Cardiac septum (tissue), 1 donor: Measurements from ENCODE around the gene TGM3. TPM values are rescaled to one million over a fixed set of nuclear protein-coding genes. Genes with fewer than 3 reads are reported as not detected.
"Not testable (repeated sequence)": the region's sequence is repeated elsewhere in the genome, so short reads cannot be mapped to it uniquely, and the experiment has no call there.

ENCODE experiments used
- DNase-seq: peaks from one replicate; pipeline ENCODE4 v3.0.0-alpha.2; 2020; ENCODE audit warnings: low spot score
- intact Hi-C: fragments of 100-400 bp; cut with DNase I; formaldehyde crosslinking; loops from one replicate; pipeline ENCODE4 v1.14.0; 2022
- long read RNA-seq: library from polyadenylated mRNA; unstranded; transcript quantifications from one replicate; pipeline ENCODE4 v2.0.0, GENCODE V29; 2021
- total RNA-seq: library from RNA; stranded (reverse); fragmentation: NEBNext Ultra II Directional; extraction: Animal tissue kit (Norgen Biotek cat#: 25700); gene quantifications from one replicate; pipeline ENCODE4 v1.2.1, GENCODE V29; 2021
- donor health status: DM: no; HTN: no; CAD: no.

Gene TGM3, protein sequence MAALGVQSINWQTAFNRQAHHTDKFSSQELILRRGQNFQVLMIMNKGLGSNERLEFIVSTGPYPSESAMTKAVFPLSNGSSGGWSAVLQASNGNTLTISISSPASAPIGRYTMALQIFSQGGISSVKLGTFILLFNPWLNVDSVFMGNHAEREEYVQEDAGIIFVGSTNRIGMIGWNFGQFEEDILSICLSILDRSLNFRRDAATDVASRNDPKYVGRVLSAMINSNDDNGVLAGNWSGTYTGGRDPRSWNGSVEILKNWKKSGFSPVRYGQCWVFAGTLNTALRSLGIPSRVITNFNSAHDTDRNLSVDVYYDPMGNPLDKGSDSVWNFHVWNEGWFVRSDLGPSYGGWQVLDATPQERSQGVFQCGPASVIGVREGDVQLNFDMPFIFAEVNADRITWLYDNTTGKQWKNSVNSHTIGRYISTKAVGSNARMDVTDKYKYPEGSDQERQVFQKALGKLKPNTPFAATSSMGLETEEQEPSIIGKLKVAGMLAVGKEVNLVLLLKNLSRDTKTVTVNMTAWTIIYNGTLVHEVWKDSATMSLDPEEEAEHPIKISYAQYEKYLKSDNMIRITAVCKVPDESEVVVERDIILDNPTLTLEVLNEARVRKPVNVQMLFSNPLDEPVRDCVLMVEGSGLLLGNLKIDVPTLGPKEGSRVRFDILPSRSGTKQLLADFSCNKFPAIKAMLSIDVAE
- total RNA-seq: not detected
- long read RNA-seq: 0 reads

DNA sequence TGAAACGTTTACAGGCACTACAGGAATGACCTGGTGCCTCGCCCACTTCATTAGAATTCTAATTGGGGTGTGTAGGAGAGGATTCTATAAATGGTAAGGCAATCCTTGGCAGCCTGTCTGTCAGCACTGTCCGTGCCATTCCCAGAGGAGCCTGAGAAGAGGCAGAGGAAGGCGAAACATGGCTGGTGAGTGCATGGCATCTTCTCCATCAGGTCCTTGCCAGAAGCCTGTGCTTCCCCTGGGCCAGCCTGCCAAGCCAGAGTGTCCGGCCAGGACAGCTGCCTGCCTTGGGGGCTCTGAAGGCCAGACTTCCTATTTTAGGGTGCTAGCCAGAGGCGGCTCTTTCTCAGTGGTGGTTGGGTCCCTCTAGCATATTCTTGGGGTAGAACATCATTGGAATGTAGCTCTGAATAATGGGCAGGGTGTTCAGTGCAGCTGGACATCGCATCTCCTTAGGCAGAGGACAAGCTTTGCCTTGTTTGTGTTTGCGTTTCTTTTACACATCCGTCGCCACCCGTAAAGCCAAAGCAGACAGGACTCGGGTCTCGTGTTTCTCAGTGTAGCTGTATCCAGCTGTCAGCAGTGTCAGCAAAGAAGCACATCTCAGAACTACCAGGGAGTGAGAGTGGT, at the start of gene TGM3:
TSS of gene TGM3 (plus strand) at position 116 of the 630 bp plus-strand sequence. CDS start at position 179, 63 bp downstream.
- DNase-seq: no peak
- intact Hi-C loops: no loop called here

DNA sequence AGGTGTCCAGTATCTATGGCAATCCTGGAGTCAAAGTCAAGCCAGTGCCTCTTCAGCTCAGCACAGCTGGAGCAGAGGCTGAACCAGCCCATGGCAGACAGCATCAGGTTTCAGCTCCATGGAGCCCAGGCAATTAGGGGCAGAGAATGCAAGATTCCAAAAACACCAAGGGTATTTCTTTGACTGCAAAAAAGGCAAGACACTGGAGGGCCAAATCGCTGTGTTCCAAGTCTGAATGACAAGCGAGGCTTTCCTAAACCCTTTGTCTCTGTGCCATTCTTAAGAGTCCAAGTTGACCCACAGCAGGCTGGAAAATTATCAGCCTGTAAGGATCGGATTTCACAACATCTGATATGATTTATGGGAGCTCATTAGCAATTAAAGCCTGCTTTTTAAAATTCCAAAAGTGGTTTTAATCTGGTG, 49.7 kb upstream of the TGM3 start:
- intact Hi-C loops: no loop called here
- DNase-seq: no peak

DNA sequence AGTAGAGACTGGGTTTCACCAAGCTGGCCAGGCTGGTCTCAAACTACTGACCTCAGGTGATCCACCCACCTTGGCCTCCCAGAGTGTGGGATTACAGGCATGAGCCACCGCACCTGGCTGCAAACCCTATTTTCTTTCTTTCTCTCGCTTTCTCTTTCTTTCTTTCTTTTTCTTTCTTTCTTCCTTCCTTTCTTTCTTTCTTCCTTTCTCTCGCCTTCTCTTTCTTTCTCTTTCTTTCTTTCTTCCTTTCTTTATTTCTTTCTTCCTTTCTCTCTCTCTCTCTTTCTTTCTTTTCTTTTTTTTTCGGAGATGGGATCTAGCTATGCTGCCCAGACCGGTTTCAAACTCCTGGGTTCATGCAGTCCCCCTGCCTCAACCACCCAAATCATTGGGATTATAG, 47.0 kb upstream of the TGM3 start:
- no peak for DNase-seq
- intact Hi-C loops: no loop called here

DNA sequence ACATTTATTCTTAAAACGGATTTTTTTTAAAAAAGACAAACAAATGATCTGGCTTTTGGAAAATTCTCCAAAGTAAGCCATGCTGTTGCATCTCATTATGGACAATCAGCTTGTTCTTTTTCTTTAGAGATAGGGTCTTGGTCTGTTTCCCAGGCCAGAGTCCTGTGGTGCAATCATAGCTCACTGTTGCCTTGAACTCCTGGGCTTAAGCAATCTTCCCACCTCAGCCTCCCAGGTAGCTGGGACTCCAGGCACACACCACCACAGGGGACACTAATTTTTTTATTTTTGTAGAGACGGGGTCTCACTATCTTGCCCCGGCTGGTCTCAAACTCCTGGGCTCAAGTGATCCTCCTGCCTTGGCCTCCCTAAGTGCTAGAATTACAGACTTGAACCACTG, 45.9 kb upstream of the TGM3 start:
- no peak for DNase-seq
- intact Hi-C loops: no loop called here

DNA sequence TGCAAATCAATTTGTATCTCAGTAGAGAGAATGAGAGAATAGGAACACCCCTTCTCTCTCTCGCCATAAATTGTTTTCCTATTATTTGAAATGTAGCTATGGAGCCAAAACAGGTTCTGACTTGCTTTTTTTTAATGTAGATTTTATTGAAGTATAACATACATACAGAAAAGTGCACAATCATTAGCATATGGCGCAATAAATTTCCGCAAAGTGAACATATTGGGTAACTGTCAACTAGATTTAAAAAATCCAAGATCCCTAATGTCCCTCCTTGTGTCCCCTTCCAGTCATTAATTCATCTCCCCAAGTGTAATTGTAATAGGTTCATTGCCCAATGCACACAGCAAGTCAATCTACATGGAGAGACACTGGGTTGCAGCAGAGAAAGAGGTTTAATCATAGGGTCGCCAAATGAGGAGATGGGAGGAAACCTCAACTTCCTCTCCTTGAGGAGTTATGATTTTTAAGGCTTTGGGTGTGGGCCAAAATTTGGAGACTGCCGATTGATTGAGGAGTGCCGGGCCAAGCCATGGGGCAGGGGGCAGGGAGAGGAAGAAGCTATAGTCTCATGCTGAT, 43.3 kb upstream of the TGM3 start:
- intact Hi-C loops: no loop called here
- no peak for DNase-seq

DNA sequence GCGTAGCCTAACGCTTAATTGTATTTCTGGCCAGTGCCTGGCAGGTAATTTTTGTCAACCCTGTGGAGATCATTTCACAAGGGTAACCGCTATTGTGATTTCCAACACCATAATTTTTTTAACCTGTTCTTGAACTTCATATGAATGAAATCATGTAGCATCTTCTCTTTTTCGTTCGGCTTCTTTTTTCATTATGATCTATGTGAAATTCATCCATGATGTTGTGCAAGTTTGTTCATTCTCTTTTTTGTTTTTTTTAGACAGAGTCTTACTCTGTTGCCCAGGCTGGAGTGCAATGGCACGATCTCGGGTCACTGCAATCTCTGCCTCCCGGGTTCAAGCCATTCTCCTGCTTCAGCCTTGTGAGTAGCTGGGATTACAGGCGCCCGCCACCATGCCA, 42.5 kb upstream of the TGM3 start:
- no peak for DNase-seq
- intact Hi-C loops: no loop called here

DNA sequence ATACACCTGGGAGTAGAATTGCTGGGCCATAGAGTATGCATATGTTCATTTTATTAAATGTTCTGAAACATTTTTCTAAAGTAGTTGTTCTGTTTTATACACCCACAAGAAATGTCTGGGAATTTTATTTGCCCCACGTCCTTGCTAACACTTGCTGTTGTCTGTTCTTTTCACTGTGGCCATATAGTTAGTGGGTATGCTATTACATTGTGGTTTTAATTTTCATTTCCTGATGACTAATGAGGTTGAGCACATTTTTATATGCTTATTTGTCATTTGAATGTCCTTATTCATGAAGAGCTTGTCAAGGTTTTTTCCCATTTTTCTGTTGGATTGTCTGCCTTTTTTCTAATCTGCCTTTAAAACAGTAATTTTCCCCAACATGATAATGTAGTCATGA, 41.5 kb upstream of the TGM3 start:
- no peak for DNase-seq
- intact Hi-C loops: no loop called here

DNA sequence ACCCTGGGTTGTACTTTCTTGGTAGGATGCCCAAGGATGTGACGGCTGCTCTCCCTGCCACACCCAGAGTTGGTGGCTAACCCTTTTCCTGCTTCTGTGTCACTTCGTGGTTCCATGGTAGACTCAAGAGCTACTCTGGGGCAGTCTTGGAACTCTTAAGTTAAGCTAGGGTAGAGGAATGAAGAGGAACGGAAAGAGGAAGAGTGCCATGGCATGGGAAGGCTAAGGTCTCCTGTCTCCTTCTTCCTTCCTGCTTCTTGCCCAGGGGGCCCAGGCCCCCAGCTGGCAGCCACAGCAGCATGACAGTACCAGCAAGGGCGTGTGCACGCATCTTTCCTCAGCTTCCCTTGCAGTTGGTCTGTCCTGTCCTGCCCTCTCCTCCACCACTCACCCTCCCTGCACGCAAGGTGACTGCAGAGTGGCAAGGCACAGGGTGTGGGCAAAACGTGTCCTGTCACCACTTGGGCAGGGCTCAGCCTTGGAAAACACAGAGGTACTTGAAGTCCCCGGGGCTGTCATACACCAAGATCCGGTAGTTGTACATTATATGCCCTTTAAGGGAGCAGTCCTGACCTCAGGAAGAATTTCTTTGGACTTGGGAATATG, 39.8 kb upstream of the TGM3 start:
- intact Hi-C loops: no loop called here
- no peak for DNase-seq

DNA sequence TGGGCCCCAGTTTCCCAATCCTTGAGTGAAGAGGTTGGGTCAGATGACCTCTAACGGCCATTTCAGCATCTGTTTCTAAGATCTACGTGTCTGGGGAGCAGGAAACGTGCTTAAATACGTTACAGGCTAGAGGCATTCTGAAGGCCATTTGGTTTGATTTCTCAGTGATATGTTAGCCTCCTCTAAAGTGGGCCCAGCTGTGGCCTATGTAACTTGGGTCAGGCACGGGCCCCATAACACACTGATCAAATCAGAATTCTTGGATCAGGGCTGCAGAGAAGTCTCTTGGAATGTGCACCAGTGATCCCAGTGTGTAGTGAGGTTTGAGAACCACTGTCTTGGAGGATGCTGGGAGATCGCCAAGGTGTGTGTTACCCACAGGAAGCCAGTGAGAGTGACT, 36.1 kb upstream of the TGM3 start:
- no peak for DNase-seq
- intact Hi-C loops: no loop called here

DNA sequence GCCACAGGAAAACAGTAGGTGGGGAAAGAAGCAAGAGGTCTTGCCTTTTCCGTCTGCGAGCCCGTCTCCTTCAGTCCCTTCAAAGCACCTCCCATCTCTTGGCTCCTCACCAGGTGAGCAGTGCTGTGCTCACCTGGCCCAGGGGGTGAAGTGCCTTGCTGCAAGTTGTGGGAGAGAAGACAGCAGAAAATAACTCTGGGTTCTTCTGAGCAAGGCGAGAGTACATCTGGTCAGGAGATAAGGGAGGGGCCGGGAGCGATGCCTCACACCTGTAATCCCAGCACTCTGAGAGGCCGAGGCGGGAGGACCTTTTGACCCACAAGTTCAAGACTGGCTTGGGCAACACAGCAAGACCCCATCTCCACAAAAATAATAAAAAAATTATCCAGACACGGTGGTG, 35.6 kb upstream of the TGM3 start:
- intact Hi-C loops: no loop called here
- no peak for DNase-seq

DNA sequence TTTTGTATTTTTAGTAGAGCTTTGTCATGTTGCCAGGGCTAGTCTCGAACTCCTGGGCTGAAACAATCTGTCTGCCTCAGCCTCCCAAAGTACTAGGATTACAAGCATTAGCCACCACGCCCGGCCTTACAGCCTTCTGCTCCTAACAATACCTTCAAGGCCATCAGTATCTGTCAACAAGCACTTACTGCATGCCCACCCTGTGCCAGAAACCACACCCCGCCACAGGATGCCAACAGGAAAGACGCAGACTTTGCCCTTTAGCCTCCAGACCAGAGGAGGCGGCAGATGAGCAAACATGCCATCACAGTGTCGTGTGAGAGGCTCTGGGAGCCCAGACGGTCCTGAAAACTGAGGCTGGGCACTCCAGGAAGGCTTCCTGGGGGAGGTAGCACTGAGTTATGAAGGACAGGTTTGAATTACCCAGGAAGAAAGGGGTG, 34.7 kb upstream of the TGM3 start:
- intact Hi-C loops: no loop called here
- DNase-seq: no peak

DNA sequence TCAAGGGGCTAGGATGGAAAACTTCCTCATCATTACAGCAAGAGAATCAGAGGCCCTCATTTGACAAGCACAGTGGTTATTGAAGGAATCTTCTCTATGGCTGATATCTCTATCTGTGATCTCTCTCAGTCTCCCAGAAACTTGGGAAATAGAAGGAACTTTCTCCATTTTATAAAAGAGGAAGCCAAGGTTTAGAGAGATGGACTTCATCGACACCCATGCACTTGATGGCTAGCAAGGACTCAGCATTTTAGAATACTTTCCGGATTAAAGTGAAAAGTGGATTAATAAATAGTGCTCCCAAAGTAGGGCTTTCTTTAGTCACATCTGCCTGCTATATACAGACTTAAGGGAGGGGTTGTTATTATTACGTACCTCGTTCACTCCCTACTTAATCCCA, 34.2 kb upstream of the TGM3 start:
- DNase-seq: no peak
- intact Hi-C loops: no loop called here

DNA sequence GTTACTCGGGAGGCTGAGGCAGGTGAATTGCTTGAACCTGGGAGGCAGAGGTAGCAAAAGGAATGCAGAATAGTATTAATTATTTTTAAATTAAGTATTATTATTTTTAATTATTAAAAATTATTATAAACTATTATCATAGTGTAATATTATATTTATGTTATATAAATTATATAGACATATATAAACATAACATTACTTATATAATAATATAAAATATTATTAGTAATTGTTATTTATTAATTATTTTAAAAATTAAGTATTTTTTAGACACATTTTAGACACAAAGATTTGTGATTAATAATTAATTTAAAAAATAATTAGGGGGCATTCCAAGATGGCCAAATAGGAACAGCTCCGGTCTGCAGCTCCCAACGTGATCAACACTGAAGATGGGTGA, 31.7 kb upstream of the TGM3 start:
- intact Hi-C loops: no loop called here

DNA sequence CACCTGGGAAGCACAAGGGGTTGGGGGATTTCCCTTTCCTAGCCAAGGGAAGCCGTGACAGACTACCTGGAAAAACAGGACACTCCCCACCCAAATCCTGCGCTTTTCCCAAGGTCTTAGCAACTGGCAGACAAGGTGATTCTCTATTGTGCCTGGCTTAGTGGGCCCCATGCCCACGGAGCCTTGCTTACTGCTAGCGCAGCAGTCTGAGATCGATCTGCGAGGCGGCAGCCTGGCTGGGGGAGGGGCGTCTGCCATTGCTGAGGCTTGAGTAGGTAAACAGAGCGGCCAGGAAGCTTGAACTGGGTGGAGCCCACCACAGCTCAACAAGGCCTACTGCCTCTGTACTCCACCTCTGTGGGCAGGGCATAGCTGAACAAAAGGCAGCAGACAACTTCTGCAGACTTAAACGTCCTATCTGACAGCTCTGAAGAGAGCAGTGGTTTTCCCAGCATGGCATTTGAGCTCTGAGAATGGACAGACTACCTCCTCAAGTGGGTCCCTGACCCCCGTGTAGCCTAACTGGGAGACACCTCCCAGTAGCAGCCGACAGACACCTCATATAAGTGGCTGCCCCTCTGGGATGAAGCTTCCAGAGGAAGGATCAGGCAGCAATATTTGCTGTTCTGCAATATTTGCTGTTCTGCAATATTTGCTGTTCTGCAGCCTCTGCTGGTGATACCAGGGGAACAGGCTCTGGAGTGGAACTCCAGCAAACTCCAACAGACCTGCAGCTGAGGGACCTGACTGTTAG, 31.0 kb upstream of the TGM3 start:
- intact Hi-C loops, DNase-seq: not testable (repeated sequence)

More for the DNA sequence above, 31.7 kb upstream of the TGM3 start:
- no peak for DNase-seq

DNA sequence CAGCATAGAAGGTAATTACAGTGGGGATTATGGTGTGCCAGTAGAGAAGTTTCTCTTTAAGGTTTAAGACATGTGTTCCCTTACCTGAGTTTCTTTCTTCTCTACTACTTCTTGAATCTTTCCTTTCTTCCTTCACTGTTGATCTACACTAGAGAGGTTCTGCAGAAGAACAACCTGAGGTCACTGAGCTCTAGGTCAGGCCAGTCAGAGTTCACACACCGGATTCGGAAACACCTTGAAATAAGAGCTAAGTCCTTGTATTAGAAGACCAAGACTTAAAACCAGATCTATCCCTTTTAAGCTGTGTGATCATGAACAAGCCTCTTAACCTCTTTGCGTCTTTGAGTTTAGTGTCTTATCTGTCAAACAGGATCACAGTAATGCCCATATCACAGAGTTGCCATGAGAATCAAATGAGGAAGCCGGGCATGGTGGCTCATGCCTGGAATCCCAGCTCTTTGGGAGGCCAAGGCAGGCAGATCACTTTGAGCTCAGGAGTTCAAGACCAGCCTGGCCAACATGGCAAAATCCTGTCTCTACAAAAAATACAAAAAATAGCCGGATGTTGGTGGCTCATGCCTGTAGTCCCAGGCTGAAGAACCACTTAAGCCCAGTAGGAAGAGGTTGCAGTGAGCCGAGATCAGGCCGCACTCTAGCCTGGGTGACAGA, 22.0 kb upstream of the TGM3 start:
- DNase-seq: no peak
- intact Hi-C loops: no loop called here

DNA sequence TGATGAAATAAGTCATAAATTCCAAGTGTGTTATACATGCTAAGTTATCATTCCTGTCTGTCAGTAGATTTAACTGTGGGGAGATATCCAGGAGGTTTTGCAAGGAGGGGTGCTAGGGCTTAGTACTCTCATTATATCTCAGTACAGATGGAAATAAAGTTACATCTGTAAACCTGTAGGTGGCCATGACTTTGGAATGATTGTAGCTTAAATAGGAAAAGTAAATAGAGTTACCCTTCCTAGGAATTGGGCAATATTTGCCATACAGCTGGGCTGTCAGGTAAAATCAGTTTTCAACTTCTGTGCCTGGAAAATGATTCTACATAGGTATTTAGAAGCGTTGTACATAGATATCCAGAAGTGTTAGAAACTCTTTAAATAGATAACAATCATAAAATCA, 19.8 kb upstream of the TGM3 start:
- DNase-seq: no peak
- intact Hi-C loops: no loop called here

DNA sequence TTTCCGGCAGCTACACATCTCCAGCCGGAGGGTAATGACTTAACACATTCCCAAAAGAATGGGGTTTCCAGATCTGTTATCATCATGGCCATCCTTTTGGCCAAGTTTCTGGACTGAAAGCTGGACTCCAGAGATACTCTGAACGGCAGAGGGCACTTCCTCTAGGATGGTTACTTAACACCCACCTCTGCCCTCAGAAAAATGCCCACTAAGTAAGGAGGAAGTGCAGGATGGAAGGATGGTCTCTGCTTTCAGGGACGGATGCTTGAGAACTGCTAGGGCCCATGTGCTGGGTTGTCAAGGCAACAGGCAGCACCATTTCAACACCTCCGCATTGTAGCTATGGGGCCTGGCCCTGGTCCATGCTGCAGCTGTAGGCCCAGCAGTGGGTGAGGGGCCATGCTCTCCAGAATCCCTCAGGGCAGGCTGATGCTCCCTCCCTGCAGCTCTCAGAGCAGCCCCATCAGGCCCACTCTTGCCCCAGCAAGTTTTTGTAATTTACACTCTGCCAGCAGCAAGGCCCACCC, 16.5 kb upstream of the TGM3 start:
- DNase-seq: no peak

DNA sequence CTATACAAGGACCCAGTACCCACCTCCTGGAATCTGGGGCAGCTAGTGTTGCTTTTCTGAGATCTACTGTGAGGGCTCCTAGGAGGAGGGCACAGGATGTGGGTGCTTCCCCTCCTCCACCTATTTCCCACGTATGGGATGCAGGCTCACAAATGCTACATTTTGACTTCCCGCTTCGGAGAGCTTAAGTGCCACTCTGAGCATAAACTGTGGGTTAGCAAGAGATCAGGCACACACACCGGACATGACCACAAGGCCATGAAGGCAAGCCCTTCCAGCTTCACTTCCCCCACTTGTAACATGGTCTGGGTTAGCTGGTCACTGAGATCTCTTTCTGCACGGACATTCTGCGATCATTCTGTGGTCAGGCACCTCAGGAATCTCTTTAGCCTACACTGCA, 15.7 kb upstream of the TGM3 start:
- intact Hi-C loops: no loop called here
- DNase-seq: no peak

More for the DNA sequence above, 16.5 kb upstream of the TGM3 start:
- intact Hi-C loops: no loop called here
